SH-SY5Y (cell line): Measurements from ENCODE around the gene ANLN.

ENCODE experiments used
- GATA2 ChIP-seq: IDR thresholded peaks from 2 replicates; pipeline ENCODE4 v1.6.1; 2011; ENCODE audit warnings: mild to moderate bottlenecking, low read depth, low read length
- GATA3 ChIP-seq: IDR thresholded peaks from 2 replicates; pipeline ENCODE4 v1.6.1; 2011; ENCODE audit warnings: low read depth, mild to moderate bottlenecking, low read length, moderate library complexity

DNA sequence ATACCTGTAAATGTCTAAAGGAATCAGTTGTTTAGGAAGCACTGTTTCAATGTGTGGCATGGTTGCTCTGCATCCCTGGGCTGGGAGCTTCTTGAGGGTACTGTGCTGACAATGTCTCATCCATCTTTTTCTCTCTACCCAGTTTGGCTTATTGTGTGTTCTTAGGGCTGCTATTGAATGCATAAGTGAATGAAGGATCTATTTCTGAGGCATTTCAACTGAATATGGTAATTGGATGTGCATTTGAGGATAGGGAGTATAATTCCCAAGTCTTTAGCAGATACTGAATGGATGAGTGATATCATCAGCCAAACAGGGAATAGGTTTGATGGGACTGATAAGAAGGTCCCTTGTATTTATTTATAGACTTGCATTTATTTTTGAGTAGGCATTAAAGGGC is 64.1 kb downstream of the ANLN start:
- TF ChIP-seq GATA3 (peak; percentile 54; the same call in 1 of the 2 replicates), GATA2 (no peak)
